IPS-15b (cell line): ENCODE data around the gene KLF16.

Source experiments
- H3K27me3 ChIP-seq: one replicate; pipeline ENCODE4 v1.6.1; 2013; ENCODE audit warnings: low read length; ENCODE audit not compliant: control insufficient read depth, insufficient read depth
- H3K36me3 ChIP-seq: one replicate; pipeline ENCODE4 v1.6.1; 2013; ENCODE audit warnings: low read length; ENCODE audit not compliant: control insufficient read depth, insufficient read depth
- H3K4me1 ChIP-seq: one replicate; pipeline ENCODE4 v1.6.1; 2013; ENCODE audit warnings: mild to moderate bottlenecking, low read length; ENCODE audit not compliant: control insufficient read depth, insufficient read depth
- H3K4me3 ChIP-seq: one replicate; pipeline ENCODE4 v1.5.1; 2013; ENCODE audit warnings: low read depth, low read length
- H3K9ac ChIP-seq: one replicate; pipeline ENCODE4 v1.6.1; 2013; ENCODE audit warnings: low read depth, mild to moderate bottlenecking, low read length
- H3K9me3 ChIP-seq: one replicate; pipeline ENCODE4 v1.6.1; 2013; ENCODE audit warnings: mild to moderate bottlenecking, low read length; ENCODE audit not compliant: control insufficient read depth, insufficient read depth

Gene KLF16

DNA sequence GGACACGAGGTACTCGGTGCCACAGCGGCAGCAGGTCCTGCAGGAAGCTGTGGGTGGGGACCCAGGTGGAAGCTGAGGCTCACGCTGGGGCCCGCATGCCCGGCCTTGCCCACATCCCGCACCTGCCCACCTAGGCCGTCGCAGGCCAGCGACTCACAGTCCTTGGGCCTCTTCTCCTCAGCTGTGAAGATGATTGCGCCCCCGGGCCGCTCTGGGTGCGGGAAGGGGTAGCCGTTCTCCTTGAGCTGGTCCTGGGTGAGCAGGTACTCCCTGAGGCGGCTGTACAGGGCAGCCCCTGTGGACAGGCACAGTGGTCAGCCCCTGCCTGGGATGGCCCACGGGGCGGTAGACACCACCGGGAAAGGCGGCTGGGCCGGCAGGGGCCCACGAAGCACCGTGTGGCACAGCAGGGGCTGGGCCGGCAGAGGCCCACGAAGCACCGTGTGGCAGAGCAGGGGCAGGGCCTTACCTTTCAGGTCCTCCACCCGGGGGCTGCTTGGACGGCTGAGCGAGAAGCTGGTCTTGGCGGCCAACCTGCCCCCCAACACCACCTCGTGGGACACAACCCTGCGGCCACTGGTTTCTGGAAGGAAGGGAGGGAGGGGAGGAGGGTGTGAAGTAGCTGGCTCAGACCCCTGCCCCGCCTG, 44.7 kb downstream of the KLF16 start:
- Histone ChIP-seq H3K4me3 (no peak overlapping the region), H3K27me3 (no peaks in the 10 kb centered on the region), H3K36me3 (peaks cover 58% of the 10 kb centered on the region), H3K9me3 (no peaks in the 10 kb centered on the region), H3K9ac (no peak overlapping the region), H3K4me1 (no peaks in the 10 kb centered on the region)

DNA sequence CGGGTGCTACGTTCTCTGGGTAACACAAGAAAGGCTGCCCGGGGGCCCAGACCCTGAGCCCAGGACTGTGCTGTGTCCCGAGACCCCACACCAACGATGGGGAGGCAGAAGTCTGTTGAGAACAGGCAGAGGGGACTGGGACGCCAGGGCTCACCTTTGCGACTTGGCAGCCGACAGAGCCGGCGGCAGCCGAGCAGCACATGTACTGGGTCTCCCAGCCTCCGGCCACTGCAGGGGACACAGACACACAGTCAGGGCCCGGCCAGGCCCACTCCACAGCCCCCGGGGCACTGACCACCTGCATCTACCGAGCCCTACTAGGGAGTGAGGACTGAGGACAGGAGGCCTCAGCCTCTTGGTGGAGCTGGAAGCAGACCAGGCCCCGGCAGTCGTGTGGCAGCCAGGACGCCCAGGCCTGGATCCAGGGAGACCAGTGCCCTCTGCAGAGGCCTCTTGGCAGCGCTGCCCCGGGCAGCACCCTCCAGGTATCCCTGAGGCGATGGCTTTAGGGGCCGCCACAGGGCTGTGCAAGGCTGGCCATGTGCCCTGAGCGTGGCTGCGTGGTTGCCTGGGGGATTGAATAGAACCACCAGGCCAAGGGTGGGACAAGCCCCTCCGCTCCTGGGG, 45.7 kb downstream of the KLF16 start:
- no peaks in the 10 kb centered on the region for H3K4me1 ChIP-seq
- no peak overlapping the region for H3K9ac ChIP-seq
- H3K36me3 ChIP-seq: peaks cover 52% of the 10 kb centered on the region
- no peaks in the 10 kb centered on the region for H3K27me3 ChIP-seq
- no peaks in the 10 kb centered on the region for H3K9me3 ChIP-seq
- H3K4me3 ChIP-seq: no peak overlapping the region

DNA sequence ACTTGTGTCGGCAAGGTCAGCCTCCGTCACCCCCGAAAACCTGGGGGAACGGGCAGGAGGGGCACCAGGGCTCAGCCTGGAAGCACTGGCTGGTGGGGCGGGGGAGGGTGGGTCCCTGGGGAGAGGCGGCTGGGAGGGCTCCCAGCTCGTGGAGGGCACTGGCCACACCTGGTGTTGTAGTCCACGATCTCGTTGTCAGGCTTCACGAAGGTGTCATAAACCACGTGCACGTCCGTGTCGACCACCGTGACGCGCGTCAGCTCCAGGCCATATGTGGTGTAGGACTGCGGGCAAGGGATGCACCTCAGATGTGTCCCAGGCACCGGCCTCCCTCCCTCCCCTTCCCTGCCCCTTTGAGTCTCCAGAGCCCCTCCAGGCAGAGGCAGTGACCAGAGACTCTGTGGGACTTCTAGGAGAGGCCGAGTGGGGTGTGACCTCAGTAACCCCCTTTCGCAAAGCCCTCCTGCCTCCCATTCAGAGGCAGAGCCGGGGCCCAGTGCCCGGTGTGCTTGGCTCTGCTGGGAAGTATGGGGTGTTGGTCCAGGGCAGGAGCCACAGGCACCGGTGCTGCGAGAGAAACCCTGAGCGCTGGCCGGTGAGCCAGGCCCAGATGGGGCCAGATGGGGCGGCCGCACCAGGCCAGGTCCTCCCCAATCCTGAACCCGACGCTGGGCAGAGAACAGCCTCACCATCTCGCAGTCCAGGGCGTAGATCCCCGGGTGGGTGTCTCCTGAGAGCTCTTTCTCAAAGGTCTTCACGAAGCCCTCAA, 46.7 kb downstream of the KLF16 start:
- H3K9ac ChIP-seq: no peak overlapping the region
- no peaks in the 10 kb centered on the region for H3K4me1 ChIP-seq
- H3K4me3 ChIP-seq: no peak overlapping the region
- peaks cover 47% of the 10 kb centered on the region for H3K36me3 ChIP-seq
- H3K9me3 ChIP-seq: no peaks in the 10 kb centered on the region
- H3K27me3 ChIP-seq: no peaks in the 10 kb centered on the region

DNA sequence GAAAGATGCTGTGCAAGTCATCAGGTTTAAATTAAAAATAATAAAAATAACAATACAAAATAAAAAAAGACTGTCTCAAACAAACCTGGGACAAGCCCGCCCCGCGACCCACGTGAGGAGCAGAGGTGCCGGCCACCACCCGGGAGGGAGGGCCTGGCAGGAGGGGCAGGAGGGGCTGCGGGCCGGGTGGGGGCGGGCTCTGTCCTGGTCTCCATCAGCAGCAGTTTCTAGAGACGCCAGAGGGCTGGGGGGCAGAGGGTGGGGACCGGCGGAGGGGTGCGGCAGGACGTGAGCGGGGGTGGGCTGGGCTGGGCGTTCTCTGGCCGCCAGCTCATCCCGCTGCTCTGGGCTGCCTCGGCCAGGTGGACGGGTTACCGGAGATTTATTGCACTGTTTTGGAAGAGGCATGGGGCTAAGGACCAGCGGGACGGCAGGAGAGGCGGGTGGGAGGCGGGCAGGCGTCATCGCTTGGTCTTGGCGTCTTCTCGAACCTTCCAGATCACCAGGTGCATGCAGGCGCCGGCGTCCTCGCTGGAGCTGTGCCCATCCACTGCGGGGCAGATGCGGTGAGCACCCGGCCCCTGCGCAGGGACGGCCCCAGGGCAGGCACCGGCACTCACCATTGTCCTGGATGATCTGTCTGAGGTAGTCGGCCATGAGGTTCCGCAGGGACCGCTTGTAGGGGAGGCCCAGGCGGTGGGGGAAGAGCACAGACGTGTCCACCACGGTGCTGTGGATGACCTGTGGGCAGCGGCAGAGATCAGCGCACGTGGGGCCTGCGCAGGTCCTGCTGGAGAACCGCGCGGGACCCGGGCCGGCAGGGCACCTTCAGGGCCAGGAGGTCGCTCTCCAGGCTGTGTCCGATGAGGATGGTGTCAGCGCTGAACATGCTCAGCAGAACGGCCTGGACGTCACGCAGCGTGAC, 47.5 kb downstream of the KLF16 start:
- no peak overlapping the region for H3K9ac ChIP-seq
- H3K27me3 ChIP-seq: no peaks in the 10 kb centered on the region
- no peaks in the 10 kb centered on the region for H3K4me1 ChIP-seq
- H3K9me3 ChIP-seq: no peaks in the 10 kb centered on the region
- H3K4me3 ChIP-seq: no peak overlapping the region
- peaks cover 45% of the 10 kb centered on the region for H3K36me3 ChIP-seq

DNA sequence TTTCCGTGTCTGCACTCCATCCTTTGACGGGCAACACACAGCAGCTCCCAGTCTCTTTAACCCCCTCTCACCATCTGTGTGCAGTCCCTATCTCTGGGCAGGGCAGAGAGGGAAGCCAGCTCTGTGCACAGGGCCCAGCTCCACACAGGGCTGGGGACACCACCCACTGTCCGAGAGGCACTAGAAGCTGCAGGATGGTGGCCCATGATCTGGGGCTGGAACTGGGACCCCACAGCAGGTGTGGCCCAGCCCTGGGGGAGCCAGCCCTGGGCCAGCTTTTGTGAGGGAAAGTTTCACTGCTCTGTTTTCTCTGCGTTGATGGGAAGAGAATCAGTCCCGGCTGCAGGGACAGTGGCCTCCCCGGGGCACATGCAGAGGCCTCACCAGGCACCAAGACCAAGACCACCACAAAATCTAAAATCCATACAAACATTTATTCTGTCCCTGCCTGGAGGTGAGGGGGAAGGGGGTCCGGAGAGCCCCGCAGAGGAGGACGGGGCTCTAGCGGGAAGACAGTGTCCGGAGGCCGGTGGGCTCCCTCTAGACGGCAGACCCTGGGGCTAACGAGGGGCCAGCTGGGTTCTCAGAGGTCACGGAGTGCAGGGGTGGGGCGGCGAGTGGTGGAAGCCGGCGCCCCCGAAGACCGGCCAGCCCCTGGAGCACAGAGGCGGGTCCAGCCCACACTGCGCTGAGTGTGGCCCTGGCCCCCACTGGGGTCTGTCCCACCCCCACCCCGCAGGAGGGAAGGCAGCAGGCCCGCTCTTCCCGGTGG, 48.4 kb downstream of the KLF16 start:
- no peaks in the 10 kb centered on the region for H3K27me3 ChIP-seq
- no peaks in the 10 kb centered on the region for H3K4me1 ChIP-seq
- H3K4me3 ChIP-seq: no peak overlapping the region
- H3K36me3 ChIP-seq: peaks cover 37% of the 10 kb centered on the region
- no peaks in the 10 kb centered on the region for H3K9me3 ChIP-seq
- H3K9ac ChIP-seq: no peak overlapping the region

DNA sequence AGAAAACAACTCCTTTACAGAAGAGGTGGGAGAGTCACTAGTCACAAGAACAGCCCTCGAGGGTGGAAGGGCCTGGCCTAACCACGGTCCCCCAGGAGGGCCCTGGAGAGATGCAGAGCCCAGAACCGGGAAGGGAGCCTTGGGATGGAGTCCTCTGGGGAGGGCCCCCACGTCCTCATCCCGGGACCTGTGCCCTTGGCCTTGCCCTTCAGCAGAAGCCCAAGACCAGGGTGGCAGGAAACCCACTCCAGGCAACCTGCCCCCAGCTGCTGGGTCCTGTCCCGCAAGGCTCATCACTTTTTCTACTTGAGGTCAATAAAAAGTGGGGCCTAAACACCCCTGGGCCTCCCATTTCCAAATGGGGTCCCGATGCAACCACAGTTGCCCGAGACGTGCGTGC, 49.0 kb downstream of the KLF16 start:
- Histone ChIP-seq H3K27me3 (no peaks in the 10 kb centered on the region), H3K4me3 (no peak overlapping the region), H3K4me1 (no peaks in the 10 kb centered on the region), H3K36me3 (peaks cover 33% of the 10 kb centered on the region), H3K9ac (no peak overlapping the region), H3K9me3 (no peaks in the 10 kb centered on the region)

DNA sequence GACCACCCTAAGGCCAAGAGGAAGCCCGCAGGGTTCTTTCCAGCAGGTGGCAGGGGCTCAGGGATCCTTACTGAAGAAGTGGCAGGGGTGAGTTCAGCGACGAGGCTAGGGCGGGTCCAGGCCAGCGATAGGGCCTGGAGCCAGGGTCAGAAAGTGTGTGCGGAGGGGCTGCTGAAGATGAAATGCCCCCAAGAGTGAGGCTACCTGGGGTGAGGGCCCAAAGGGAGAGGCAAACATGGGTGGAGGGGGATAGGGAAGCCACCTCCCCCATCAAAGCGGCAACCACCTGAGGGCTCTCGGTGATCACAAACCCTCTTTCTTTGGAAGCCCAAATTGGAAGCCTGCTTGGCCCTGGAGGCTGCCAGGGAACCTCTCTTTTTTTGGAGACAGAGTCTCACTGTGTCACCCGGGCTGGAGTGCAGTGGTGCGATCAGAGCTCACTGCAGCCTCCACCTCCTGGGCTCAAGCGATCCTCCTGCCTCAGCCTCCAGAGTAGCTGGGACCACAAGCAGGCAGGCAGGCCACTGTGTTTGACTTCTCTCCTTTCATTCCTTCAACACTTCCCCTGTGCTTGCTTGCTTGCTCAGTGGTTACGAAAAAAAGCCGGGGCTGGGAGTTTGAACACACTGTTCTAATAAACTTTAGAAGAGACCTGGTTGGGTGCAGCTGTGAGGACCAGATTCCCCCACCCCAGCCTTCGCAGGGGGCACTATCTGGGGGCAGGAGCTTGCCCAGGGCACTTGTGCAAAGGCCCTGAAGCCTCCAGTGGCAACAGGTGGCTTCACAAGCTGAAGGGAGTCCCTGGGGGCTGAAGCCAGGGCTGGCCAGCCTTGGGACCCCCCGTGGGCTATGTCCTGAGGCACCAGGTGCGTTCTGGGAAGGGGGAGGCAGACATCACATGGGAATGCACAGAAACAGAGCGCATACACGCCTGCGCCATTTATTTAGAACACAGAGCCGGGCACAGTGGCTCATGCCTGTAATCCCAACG, 49.9 kb downstream of the KLF16 start:
- no peak overlapping the region for H3K9ac ChIP-seq
- H3K4me3 ChIP-seq: peak overlapping the region; percentile 78
- H3K36me3 ChIP-seq: peaks cover 28% of the 10 kb centered on the region
- no peaks in the 10 kb centered on the region for H3K9me3 ChIP-seq
- H3K27me3 ChIP-seq: no peaks in the 10 kb centered on the region
- H3K4me1 ChIP-seq: no peaks in the 10 kb centered on the region

DNA sequence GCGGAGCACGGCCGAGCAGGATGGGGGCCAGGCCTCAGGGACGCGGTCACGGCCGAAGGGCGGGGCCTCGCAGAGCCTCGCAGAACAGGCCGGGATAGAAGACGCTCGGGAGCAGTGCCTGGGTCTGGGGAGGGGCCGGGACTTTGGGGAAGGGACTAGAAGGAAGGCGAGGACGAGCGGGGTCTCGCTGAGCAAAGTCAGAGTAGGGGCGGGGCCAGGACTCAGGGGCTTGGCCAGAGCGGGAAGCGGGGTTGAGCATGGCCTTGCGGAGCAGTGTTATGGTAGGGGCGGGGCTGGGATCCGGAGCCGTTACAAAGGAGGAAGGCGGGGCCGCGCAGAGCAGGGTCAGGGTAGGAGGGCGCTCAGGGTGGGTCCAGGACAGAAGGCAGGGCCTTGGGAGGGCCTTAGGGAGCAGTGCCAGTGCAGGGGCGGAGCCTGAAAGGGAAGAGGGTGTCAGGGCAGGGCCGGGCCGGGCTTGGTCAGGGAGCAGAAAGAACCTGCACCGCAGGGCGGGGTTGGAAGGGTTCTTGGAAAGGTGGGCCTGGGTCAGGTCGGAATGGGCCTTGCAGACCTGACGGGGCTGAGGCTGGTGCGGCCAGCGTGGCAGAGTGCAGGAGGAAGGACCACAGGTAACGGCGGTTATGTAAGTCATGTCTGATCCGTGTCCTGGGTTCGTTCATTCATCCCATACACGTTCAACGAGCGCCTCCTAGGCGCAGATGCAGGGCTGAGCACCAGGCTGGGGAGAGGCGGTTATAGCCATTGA, 50.8 kb downstream of the KLF16 start:
- no peaks in the 10 kb centered on the region for H3K27me3 ChIP-seq
- H3K36me3 ChIP-seq: peaks cover 20% of the 10 kb centered on the region
- no peaks in the 10 kb centered on the region for H3K4me1 ChIP-seq
- peak overlapping the region; percentile 78 for H3K4me3 ChIP-seq
- no peak overlapping the region for H3K9ac ChIP-seq
- H3K9me3 ChIP-seq: no peaks in the 10 kb centered on the region

DNA sequence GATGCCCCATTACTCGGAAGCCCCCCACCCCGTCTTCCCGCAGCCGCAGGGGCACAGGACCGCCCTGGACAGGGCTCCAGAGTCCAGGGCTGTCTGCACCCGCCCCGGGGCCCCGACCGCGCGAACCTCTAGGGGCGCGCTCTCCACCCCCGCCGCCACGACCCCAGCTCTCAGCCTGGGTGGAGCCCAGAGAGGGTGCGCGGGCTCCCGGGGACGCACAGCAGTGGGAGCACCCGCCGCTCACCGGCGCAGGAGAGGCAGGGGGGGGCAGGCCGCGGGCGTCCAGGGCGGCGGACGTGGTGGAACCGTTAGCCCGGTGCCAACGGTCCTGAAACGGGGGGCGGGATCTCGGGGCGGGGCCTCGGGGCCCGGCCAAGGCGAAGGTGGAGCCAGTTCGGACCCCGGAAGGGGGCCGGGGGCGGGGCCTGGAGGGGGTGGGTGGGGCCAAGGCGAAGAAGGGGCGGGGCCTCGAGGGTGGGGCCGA, 51.4 kb downstream of the KLF16 start, which contains the start of gene ATP8B3:
TSS of gene ATP8B3 (minus strand) at position 335 of the 484 bp plus-strand sequence. CDS start 540 bp downstream, outside the sequence.
- peak within 1 kb of the TSS; percentile 78 for H3K4me3 ChIP-seq
- no peaks in the 10 kb centered on the region for H3K9me3 ChIP-seq
- no peak within 1 kb of the TSS for H3K9ac ChIP-seq
- no peaks in the 10 kb centered on the region for H3K27me3 ChIP-seq
- peaks cover 15% of the 10 kb centered on the region for H3K36me3 ChIP-seq
- no peaks in the 10 kb centered on the region for H3K4me1 ChIP-seq
